ENCODE results near the gene GPR37L1. TPM values are rescaled to one million over a fixed set of nuclear protein-coding genes. Genes with fewer than 3 reads are reported as not detected.

GPR37L1 gene
- total and polyA plus RNA-seq, 10 of the 15 experiments (the other 5 are each of a cell fraction or from before 2014, with no cell fraction given) = under 0.01 to 0.08 (median 0.02) TPM; not detected in 5

GRCh38 chr1:202162047-202162417 lies 39.3 kb downstream of the GPR37L1 start:
- peak overlapping the region; percentile 85; the same call in 1 of the 2 replicates for H3K4me3 ChIP-seq
- BruUV-seq (replicated peaks) = no TSS peak
- peaks cover 35% of the 10 kb centered on the region for H3K79me2 ChIP-seq (ENCODE audit: control insufficient read depth, insufficient read depth, low read length)
- DNase-seq (ENCODE audit: low read depth, low spot score) (peak; percentile 45), ATAC-seq (peak; percentile 33), FAIRE-seq (peak; percentile 76)
- peak overlapping the region; percentile 100 for H3K4me2 ChIP-seq (ENCODE audit: control insufficient read depth, insufficient read depth)
- intact Hi-C loops (cut with micrococcal nuclease; ENCODE audit: unreplicated experiment) (no loop called here), in situ Hi-C loops (cut with MboI) (no loop called here)
- H4K20me1 ChIP-seq (ENCODE audit: control insufficient read depth, insufficient read depth) = no peaks in the 10 kb centered on the region
- ChIA-PET CTCF (interaction anchor here (1.1 to 9.2 kb wide), 7 partner anchors 7 to 154 kb away, joined by 3 to 171 read pairs (median 16); partner anchors contain the start of gene ELF3), RAD21 (ENCODE audit: unreplicated experiment) (interaction anchor here (1.0 to 1.7 kb wide), 4 partner anchors 17 to 27 kb away, joined by 3 to 8 read pairs (median 3); partner anchors contain the start of gene ARL8A), POLR2A (interaction anchor here (0.6 to 1.2 kb wide), 3 partner anchors 16 to 179 kb away, joined by 4 to 5 read pairs (median 4); no protein-coding TSS in a partner anchor), SMC1A (ENCODE audit: uncharacterized antibody, unreplicated experiment) (interaction anchor here (0.8 to 2.1 kb wide), 6 partner anchors 18 to 180 kb away, joined by 3 to 7 read pairs (median 4); partner anchors contain the start of genes LGR6 and UBE2T)
- no peaks in the 10 kb centered on the region for H3K27me3 ChIP-seq (replicated peaks in 1 of 2; ENCODE audit: control insufficient read depth in 2 of 2, insufficient read depth in 2 of 2, low read length in 1 of 2)
- peak overlapping the region; percentile 100 for H3K9ac ChIP-seq (ENCODE audit: control insufficient read depth, insufficient read depth, low read length)
- peaks cover 2 to 4% of the 10 kb centered on the region in 2 experiments; a peak in 2 of 4 replicates for H3K36me3 ChIP-seq (ENCODE audit: control insufficient read depth in 2 of 2, insufficient read depth in 2 of 2, low read length in 1 of 2)
- no peaks in the 10 kb centered on the region for H3K9me3 ChIP-seq (replicated peaks; ENCODE audit: control insufficient read depth, insufficient read depth, low read length)
- peaks cover 66% of the 10 kb centered on the region for H3K4me1 ChIP-seq (ENCODE audit: control insufficient read depth, insufficient read depth, low read length)
- peak overlapping the region; percentile 9 for H2AFZ ChIP-seq (ENCODE audit: control insufficient read depth, low read depth, low read length)
- peak overlapping the region; percentile 97 for H3K27ac ChIP-seq (ENCODE audit: control insufficient read depth, insufficient read depth)
- 26% methylated on average over 4 of the region's 4 CpGs for WGBS (ENCODE audit: insufficient coverage, insufficient replicate concordance, low lambda C conversion rate, missing lambda C conversion rate)
- TF ChIP-seq ZBTB40 (IDR thresholded peaks at IDR 0.05; ENCODE audit: borderline replicate concordance) (no peak), E4F1 (IDR thresholded peaks at IDR 0.05; ENCODE audit: borderline replicate concordance, partially characterized antibody) (no peak), SRF (IDR thresholded peaks at IDR 0.05; ENCODE audit: low read depth in 2 of 2, low read length in 2 of 2) (no peak), CREB1 (IDR thresholded peaks at IDR 0.05; ENCODE audit: low read depth) (no peak), IRF3 (IDR thresholded peaks at IDR 0.05) (no peak), TCF7 (IDR thresholded peaks at IDR 0.05; ENCODE audit: borderline replicate concordance) (no peak), ZNF217 (IDR thresholded peaks at IDR 0.05) (no peak), ATF7 (IDR thresholded peaks at IDR 0.05; ENCODE audit: low read depth) (no peak), TCF3 (IDR thresholded peaks at IDR 0.05; ENCODE audit: borderline replicate concordance, insufficient read depth, low read depth, low read length) (no peak), EZH2 (IDR thresholded peaks at IDR 0.05; ENCODE audit: borderline replicate concordance, control insufficient read depth, low read depth, low read length) (no peak), TAF1 (IDR thresholded peaks at IDR 0.05; ENCODE audit: borderline replicate concordance, low read depth, low read length) (no peak), IRF4 (IDR thresholded peaks at IDR 0.05; ENCODE audit: low read depth, low read length) (no peak), BACH1 (IDR thresholded peaks at IDR 0.05; ENCODE audit: borderline replicate concordance) (no peak), FOXK2 (IDR thresholded peaks at IDR 0.05) (no peak)
